Measurements from ENCODE around the gene NARF.
"Not testable (repeated sequence)": the region's sequence is repeated elsewhere in the genome, so short reads cannot be mapped to it uniquely, and the experiment has no call there.

Gene NARF

DNA sequence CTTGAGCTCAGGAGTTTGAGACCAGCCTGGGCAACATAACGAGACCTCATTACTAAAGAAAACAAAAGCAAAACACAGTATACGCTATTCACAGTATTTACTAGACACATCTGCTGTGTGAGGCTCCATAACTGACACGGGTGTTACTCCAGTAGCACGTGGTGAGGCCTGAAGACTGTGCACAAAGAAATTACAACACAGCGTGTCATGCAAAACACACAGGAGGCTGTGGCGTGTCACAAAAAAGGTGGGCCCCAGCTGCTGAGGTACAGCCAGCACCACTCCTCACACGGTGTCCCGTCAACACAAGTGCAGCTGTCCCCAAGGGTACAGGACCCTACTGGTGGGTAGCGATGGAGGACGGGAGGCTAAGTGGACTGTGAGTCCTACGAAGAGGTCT is 10.7 kb upstream of the NARF start:
- DNase-seq = no peak

DNA sequence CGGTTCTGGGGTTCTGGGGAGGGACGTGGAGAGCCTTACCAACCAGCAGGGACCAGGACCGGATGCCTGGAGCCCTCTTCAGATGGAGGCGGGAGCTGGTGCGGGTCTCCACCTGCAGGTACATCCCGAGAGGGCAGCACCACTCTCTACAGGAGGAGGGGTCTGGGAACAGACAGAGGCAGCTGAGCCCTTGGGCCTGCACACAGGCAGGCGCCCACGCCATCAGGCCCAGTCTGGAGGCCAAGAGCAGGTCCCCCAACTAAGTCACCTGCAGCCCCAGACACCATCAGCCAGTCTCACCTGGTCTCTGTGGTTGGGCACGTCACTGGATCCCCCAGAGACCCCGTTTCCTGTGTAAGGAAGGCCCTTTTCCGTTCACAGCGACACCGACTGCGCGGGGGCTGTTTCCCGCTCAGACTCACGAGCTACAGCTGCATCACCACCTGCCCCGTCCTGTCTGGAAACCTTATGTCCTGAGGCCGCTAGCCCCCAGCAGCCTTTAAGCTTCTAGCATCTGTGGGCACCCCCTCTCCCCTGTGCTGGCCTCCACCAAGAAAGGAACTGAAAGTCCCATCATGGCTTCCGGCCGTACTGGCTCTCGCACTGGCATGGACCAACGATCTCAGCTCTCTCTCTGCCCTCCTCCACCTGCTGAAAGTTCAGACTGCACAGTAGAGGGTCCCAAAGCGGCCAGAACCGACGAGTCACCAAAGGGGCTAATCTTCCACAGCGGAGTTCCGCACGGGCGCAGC is 9.2 kb upstream of the NARF start:
- DNase-seq = peak; percentile 90 to 94

DNA sequence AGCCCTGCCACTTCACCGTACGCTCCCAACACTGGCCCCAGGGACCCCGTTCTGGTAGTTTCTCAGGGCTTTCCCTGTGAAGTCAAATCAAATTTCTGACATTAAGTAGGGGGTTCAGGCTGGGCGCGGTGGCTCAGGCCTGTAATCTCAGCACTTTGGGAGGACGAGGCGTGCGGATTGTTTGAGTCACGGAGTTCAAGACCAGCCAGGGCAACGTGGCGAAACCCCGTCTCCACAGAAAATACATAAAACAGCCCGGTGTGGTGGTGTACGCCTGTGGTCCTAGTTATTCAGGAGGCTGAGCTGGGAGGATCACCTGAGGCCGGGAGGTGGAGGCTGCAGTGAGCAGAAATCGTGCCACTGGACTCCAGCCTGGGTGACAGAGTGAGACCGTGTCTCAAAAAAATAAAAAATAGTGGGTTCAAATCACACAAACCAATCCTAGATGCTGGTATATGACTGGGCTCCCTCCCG is 8.6 kb upstream of the NARF start:
- peak; percentile 39 to 48 for DNase-seq

DNA sequence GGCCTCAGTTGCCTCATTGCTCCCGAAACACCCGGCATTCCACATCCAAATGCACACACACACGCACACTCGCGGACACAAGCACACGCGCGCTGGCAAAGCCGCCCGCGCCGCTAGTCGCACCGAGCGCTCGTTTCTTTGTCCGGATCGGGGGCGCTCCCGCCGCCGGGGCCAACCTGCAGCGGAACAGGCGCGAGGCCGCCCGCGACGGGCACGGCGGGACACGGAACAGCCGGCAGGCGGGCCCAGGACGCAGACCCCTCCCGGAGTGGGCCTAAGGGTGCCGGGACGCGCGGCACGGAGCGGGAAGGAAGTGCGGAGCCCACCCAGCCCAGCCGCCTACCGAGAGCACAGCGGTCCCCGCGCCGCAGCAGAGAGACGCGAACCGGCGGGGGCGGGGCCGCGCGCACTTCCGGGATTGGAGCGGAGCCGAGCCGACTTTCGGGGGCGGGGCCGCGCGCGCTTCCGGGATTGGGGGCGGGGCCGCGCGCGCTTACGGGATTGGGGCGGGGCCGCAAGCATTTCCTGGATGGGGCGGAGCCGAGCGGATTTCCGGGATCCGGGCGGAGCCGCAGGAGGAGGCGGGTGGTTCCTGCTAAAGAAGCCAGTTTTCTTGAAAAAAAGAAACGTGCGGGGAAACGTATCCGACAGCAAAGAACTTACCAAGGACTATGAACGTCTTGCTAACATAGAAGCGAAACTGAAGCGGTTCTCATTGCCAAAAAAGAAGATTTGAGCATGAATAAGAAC is 8.0 kb upstream of the NARF start, which contains the start of gene CYBC1:
Gene CYBC1, minus strand, starts transcription at position 396 of the 750 bp plus-strand sequence. CDS start 1,498 bp downstream, outside the sequence.
- peak; percentile 96 to 97 for DNase-seq

DNA sequence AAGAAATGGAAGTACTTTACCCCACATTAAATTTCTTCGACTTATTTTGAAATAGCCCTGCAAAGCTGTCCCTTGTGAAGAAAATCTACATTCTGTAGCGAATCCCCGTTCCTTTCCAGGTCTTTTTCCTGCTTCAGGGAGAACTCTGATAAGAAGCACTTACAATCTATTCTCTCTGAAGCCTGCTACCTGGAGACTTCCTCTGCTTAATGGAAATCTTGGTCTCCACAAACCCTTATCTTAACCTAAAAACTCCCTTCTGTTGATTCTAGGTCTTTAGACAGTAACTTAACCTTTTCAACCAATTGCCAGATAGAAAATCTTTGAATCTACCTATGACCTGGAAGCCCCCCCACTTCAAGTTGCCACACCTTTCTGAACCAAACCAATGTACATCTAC is 6.4 kb upstream of the NARF start:
- DNase-seq = no peak

DNA sequence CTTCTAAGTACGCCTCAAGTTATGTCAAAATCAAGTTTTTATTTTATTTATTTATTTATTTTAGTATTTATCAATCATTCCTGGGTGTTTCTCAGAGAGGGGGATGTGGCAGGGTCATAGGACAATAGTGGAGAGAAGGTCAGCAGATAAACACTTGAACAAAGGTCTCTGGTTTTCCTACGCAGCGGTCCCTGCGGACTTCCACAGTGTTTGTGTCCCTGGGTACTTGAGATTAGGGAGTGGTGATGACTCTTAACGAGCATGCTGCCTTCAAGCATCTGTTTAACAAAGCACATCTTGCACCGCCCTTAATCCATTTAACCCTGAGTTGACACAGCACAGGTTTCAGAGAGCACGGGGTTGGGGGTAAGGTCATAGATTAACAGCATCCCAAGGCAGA is 5.4 kb upstream of the NARF start:
- DNase-seq = not testable (repeated sequence)

DNA sequence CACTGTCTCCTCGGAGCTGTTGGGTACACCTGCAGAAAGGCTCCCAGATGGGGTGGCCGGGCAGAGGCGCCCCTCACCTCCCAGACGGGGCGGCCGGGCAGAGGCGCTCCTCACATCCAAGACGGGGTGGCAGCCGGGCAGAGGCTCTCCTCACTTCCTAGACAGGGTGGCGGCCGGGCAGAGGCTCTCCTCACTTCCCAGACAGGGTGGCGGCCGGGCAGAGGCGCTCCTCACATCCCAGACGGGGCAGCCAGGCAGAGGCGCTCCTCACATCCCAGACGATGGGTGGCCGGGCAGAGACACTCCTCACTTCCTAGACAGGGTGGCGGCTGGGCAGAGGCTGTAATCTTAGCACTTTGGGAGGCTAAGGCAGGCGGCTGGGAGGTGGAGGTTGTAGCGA is 4.8 kb upstream of the NARF start:
- not testable (repeated sequence) for DNase-seq

DNA sequence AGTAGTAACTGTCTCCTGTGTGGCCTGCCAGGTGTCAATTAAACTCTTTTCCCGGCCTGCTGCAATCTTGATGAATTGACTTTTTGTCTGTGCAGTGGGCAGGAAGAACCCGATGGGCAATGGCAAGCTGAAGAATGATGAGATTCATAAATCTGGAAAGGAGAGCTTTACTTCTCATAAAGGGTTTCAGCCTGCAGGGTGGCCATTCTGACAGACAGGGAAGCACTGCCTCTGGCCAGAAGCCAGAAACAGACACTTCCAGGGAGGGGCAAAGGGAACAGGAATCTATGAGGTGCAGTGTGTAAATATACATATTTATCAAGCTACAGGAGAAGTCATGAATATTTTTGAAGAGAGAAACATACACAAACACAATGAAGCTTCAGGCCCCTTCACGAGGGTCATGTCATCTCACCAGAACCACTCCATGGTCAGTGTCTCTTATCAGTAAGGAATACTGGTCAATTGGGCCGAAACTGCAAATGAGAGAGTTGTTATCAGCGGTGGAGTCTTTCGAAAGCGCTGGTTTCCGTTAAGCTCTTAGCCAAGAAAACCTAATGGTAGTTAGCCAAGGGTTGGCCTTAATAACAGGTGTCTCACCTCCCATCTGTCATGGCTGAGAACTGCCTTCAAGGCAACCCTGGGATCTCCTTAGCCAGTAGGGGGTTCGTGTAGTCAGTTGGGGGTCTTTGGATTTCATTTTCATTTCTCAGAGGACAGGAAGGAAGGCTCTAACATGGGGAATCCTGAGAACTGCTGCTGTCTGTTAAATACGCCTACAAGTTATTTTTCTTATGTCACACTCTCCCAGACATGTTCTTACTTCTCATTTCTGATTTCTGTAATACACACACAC is 1.2 kb upstream of the NARF start:
- DNase-seq = peak; percentile 36 to 55

DNA sequence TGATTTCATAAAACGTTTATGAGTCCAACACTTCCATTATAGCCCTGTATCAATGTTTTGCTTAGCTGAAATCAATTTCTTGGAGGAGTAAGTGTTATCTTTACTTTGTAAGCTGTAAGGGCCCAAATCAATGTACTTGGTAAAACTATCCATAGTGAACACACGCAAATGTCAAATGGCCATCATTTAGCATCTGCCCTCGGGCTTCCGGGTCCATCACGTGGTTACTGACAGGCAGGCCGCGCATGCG is 687 bp upstream of the NARF start:
- peak in 1 of 2 donors; percentile 96 for DNase-seq

DNA sequence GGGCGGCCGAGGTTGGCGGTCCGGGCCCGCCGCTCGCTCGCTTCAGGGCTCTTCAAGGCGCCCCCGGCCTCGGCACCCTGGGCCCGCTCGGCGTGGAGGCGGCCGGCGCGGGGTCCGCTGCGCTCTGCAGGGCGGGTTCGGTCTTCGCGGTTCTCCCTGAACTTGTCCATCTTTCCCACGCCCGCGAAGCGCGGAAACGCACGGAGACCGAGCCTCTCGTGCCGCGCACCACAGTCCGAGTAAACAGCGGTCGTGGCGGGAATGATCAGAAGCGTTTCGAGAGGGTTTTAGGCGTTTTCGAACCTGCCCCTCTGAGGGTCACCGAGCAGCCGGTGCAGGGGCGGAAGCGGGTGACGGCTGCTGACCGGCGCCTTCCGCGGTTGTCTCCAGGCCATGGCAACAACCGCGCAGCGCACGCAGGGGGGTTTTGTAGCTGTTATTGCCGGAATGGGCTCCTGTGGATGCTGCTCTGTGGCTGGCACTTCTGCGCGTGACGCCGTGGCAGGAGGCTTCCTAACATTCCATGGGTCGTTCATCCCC is 414 bp downstream of the NARF start:
- peak; percentile 40 to 59 for DNase-seq

DNA sequence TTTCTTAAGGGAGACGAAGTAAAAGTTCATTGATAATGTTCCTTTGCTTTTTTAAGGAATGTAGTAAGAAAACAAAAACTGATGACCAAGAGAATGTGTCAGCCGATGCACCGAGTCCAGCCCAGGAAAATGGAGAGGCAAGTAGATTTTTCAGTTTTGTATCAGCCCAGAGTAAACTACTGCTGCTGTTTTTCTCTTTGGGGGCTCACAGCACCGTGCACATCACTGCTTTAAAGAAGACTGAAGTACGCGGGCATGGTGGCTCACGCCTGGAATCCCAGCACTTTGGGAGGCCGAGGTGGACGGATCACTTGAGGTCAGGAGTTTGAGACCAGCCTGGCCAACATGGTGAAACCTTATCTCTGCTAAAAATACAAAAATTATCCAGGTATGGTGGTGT is 1.4 kb downstream of the NARF start:
- not testable (repeated sequence) for DNase-seq

DNA sequence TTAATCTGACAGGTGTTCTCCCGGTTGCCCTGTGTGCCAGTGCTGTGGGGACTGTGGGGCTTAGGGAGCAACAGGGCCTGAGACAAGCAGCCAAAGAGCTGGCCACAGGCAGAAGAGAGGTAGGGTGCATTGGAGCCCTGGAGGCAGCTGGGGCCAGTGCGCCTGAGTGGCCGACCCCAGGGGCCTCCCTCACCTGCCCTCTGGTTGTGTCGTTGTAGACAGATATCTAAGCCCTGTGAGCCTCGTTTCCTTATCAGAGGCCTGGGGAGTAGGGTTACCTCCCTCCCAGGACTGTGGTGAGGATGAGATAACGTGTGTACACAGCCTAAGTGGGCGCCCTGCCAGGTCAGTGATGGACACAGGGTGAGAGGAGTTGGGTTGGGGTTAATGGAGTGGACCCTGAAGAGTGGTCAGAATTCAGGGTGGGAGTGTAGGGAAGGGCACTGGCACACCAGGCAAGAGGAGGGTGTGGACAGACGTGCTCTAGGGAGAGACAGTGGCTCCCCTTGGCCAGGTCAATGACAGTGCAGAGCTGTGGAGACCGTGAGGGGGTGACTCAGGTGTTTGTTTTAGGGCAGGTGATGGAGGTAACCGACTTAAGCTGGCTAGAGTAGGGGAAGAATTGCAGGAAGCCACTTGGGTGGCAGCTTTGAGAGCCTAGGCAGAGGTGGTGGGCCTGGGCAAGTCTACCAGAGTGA is 3.4 kb downstream of the NARF start:
- DNase-seq = no peak

DNA sequence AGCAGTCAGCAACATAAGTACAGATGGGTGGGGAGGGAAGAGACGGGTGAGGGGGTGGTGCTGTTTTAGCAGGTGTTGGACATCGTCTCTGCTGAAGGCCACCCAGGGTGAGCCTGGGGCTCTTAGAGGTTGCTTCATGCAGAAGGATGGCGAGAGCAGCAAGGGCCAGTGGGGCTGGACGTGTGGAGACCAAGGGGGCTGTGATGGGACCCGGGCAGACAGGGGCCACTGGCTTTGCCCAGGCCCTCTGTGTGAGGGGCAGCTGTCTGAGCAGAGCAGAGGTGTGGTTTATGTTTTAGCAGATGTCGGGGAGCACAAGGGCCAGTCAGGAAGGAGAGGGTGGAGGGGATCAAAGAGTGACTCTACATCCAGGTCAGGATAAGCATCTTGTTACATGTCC is 4.8 kb downstream of the NARF start:
- no peak for DNase-seq

DNA sequence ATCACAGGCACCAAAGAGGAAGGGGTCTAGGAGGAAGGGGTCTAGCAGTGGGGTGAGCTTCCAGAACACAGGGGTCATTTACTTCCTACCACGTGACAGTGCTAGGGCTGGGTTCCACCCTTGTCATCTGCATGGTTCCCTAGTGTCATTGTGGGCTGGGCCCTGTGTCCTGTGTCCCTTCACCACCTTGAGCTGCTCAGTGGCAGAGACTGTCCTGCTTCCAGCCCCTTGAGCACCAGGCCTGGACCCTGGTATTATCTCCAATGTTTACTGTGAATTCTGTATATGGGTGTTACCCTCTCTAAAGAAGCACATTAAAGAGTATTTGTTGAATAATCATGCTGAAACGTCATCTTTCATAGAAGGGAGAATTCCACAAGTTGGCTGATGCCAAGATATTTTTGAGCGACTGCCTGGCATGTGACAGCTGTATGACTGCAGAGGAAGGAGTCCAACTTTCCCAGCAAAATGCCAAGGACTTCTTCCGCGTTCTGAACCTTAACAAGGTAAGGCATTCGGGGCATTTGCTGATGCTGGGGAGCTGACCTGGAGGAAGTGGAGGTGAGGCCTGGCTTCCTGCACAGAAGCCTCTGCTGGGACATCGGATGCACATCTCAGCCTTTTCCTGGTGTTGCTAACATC is 5.5 kb downstream of the NARF start:
- DNase-seq = no peak

DNA sequence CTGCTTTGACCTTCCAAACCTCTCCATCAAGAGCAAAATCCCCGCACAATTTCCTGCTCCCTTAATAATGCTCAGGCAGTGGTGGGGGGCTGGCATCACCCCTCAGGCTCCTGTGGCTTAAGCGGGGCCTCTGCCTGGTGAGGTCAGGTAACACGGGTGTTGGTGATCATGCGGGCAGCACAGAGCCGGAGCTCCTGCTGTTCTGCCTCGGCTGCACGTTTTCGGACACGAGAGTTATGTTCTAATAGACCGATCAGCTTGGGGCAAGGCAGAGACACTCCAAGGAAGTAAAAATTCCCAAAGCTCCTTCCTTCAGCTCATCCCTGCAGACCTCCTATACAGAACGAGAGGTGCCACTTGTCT is 6.0 kb downstream of the NARF start:
- no peak for DNase-seq

DNA sequence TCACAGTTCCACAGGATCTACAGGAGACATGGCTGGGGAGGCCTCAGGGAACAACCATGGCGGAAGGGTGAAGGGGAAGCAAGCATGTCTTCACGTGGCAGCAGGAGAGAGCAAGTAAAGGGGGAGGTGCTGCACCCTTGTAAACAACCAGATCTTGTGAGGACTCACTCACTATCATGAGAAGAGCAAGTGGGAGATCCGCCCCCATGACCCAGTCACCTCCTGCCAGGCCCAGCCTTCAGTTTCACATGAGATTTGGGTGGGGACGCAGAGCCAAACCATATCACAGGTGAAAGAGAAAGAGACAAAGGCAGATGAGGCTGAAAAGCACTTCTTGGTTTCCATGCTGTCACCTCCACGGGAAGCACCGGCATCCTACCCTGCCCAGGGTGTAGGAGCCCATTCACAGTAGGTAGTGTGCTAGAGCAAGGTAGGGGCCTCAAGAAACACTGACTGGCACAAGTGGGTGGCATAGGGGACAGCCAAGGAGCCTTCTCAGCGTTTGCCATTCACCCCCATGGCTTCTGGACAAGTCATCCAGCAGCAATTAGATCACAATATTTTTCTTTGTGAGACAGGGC is 6.6 kb downstream of the NARF start:
- no peak for DNase-seq

DNA sequence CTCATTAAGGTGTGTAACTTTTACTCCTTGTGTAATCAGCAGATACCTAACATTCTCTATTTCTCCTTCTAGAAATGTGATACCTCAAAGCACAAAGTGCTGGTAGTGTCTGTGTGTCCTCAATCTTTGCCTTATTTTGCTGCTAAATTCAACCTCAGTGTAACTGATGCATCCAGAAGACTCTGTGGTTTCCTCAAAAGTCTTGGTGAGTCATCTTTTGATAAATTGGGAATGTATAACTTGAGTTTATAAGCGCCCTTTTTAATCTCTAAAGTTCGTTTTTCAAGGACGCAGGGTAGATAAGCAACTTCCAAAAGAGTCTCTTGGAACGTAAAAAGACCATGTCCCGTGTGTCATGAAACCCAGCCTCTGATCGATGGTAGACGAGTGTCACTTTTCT is 10.2 kb downstream of the NARF start:
- no peak for DNase-seq

DNA sequence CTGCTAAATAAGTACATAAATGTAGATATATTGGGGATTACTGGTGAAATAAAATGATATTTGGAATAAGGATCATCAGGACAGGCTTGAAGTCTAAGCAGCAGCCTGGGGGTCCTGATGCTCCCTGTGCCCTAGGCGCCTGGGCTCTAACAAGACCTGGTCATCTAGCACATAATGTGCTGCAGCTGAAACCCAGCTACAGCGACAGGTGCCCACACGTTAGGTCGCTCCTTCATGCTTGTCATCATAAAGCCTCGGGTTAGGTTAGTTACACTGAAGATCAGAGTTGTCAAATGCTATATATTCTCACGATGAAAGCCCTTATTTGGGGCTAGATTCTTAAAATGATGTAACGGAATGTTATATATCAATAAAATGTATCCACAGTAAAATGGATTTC is 11.5 kb downstream of the NARF start:
- no peak for DNase-seq

DNA sequence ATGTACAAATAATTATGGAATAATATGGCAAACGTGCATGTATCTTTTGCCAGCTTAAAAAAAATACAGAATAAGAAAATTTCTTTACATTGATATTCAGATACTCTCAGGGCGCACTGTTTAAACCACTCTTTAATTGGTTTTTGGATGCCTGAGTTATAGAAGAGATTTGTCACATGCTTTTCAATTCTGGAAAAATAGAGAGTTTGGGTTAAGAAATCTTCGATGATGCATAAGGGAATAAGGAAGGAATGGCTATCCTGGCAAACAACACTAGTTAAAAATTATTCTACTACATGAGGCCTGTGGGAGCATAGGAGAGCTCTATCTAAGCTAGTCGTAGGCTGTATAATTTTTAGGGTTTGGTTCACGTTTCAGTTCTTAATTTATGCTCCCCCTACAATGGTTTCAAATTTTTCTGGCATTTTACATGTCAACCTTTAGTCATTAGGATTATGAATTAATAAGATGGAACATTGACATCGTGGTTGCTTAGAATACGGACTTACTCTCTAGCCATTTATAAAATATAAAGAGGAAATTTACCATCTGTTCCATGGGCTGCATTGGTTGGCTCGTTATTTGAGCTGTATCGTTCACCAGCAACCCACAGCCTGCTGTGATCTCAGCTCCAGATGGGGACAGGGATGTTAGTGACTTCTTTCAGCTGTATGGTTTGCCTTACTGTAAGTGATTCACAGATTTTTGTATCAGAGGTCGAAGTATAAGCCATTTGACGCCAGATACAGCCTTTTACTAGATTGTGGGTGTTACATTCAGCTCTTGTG is 15.9 kb downstream of the NARF start:
- no peak for DNase-seq

DNA sequence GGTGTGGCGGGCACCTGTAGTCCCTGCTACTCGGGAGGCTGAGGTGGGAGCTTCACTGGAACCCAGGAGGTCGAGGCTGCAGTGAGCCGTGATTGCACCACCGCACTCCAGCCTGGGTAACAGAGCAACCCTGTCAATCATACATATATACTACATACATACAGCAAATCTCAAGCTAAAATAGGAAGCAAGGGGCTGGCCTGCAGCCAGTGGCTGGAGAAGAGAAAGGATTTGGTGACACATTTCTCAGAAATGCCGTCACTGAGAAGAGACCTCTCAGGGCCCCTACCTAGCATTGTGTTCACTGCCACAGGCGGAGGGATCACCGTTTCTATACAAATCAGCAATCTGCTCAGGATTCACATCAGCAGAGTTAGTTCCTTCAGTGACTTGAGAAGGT is 16.9 kb downstream of the NARF start:
- DNase-seq = no peak

DNA sequence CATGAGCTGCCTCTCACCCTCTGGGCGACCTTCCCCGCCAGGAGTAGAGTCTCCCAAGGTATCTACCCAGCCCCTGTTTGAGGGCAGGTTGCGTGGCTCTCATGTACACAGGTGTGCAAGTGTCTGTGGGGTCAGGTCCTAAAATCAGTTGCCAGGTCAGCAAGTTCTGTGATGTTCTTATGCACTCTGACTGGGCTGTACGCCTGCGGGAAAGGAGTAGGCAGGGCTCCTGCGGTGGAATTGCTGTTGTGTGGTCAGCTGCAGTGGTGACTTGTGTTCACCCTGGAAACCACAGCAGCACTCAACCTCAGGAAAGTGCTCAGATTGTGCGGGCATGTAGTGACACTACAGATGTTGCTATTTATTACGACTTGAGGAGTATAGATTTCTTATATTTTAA is 19.4 kb downstream of the NARF start:
- no peak for DNase-seq
